ENCODE results near the gene PER2. TPM values are rescaled to one million over a fixed set of nuclear protein-coding genes. Genes with fewer than 3 reads are reported as not detected.

PER2 gene
- polyA plus RNA-seq, 2 of the 4 experiments (the other 2 are of a cell fraction), result 3.4 to 8.5 TPM

DNA sequence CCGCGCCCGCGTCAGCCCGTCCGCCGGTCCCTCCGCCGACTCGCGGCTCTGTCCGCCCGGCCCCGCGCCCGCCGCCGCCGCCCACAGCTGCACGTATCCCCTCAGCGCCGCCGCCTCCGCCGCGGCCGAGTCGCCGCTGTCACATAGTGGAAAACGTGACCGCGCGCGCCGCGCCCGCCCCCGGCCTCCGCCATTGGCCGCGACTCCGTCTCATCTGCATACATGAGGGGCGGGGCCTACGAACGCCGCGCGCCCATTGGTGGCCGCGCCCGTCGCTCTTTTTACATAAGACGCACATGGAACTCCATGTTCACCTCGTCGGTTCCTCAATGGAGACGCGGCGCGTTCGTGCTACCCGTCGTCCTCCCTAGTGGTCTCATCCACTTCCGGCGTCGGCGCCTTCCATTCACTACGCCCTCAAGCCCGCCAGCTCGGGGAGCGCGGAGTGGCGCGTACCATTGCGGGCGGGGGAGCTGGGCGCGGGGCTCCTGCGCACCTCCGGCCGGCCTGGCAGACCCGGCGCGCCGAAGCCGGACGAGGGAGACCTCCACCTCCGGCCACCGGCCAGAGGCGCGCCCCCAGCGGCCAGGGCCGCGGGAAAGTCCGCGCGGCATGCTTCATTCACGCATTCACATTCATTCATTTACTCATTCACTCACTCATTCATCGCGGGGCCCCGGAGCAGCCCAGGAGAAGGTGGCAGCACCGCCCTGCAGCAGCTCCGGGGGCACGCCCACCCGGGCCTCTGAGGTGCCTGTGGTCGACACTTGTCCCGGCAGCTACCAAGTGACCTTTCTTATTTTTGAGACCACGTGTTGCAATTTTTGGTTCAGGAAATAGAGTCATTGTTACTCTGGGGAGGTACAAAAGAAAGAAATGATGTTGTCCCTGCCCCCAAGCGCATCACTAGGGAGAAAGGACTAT is 502 bp upstream of the PER2 start:
- ATAC-seq (peak; percentile 58 to 62), FAIRE-seq (no peak), DNase-seq (ENCODE audit: low read depth in 1 of 2, low spot score in 1 of 2) (peak; percentile 76 to 99)
- Histone ChIP-seq H3K9me3 (no peaks in the 10 kb centered on the region), H3K4me3 (peak overlapping the region; percentile 67), H3K4me2 (peak overlapping the region; percentile 92), H3K4me1 (peaks cover 69% of the 10 kb centered on the region), H3K27ac (peak overlapping the region; percentile 90 to 95)
- CTCF ChIA-PET, result interaction anchor here (0.7 to 22.7 kb wide), 11 partner anchors 9 to 94 kb away, joined by 3 to 351 read pairs (median 4); no protein-coding TSS in a partner anchor
- POLR2A ChIA-PET, result interaction anchor here (0.5 to 1.5 kb wide), 3 partner anchors 14 to 162 kb away, joined by 3 to 4 read pairs (median 3); no protein-coding TSS in a partner anchor
- 2% methylated on average over 77 of the region's 108 CpGs for WGBS (ENCODE audit: missing lambda C conversion rate)
- TF ChIP-seq FOXS1 (CRISPR knock-in tag; IDR thresholded peaks at IDR 0.05) (no peak), CHD2 (IDR thresholded peaks at IDR 0.05; ENCODE audit: low read length, partially characterized antibody) (no peak), POLR2A (IDR thresholded peaks at IDR 0.05; ENCODE audit: low read length) (peak; percentile 58; the same call in 1 of the 2 replicates), RNF2 (IDR thresholded peaks at IDR 0.05; ENCODE audit: borderline replicate concordance, low read depth) (no peak), RARB (CRISPR knock-in tag; IDR thresholded peaks at IDR 0.05) (no peak), RCOR1 (IDR thresholded peaks at IDR 0.05; ENCODE audit: low read depth, low read length) (no peak), NPAS2 (CRISPR knock-in tag; IDR thresholded peaks at IDR 0.05; ENCODE audit: borderline replicate concordance) (peak; percentile 99), MYC (IDR thresholded peaks at IDR 0.05; ENCODE audit: borderline replicate concordance, low read length) (peak; percentile 89), CBX8 (IDR thresholded peaks at IDR 0.05) (no peak), NR3C1 (IDR thresholded peaks at IDR 0.05) (no peak), PHF8 (IDR thresholded peaks at IDR 0.05; ENCODE audit: borderline replicate concordance, low read depth) (peak; percentile 76; the same call in 1 of the 2 replicates), TP53 (CRISPR knock-in tag; IDR thresholded peaks at IDR 0.05) (no peak), ESRRA (IDR thresholded peaks at IDR 0.05; ENCODE audit: borderline replicate concordance, low read length) (no peak), GATA3 (IDR thresholded peaks at IDR 0.05; ENCODE audit: borderline replicate concordance) (peak; percentile 79), TFCP2L1 (CRISPR knock-in tag; IDR thresholded peaks at IDR 0.05) (no peak), SMC3 (IDR thresholded peaks at IDR 0.05) (no peak), JUNB (IDR thresholded peaks at IDR 0.05) (no peak), CBX2 (IDR thresholded peaks at IDR 0.05; ENCODE audit: borderline replicate concordance, low read depth) (no peak), BHLHE40 (IDR thresholded peaks at IDR 0.05; ENCODE audit: low read depth, low read length) (peak; percentile 82), EHF (CRISPR knock-in tag; IDR thresholded peaks at IDR 0.05) (no peak; the same call in 1 of the 2 replicates), PBX3 (IDR thresholded peaks at IDR 0.05) (peak; percentile 96), HES2 (IDR thresholded peaks at IDR 0.05) (no peak), HEYL (CRISPR knock-in tag; IDR thresholded peaks at IDR 0.05) (no peak), HOXB5 (CRISPR knock-in tag; IDR thresholded peaks at IDR 0.05) (0 out of 2 replicates have a peak, but pooled peaks have one; percentile 11), ZFP36 (IDR thresholded peaks at IDR 0.05; ENCODE audit: borderline replicate concordance, partially characterized antibody) (no peak)
- TF ChIP-seq, protein P1, sequence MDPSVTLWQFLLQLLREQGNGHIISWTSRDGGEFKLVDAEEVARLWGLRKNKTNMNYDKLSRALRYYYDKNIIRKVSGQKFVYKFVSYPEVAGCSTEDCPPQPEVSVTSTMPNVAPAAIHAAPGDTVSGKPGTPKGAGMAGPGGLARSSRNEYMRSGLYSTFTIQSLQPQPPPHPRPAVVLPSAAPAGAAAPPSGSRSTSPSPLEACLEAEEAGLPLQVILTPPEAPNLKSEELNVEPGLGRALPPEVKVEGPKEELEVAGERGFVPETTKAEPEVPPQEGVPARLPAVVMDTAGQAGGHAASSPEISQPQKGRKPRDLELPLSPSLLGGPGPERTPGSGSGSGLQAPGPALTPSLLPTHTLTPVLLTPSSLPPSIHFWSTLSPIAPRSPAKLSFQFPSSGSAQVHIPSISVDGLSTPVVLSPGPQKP (IDR thresholded peaks at IDR 0.05; ENCODE audit: low read depth, low read length), result no peak
- TF ChIP-seq, protein P2, sequence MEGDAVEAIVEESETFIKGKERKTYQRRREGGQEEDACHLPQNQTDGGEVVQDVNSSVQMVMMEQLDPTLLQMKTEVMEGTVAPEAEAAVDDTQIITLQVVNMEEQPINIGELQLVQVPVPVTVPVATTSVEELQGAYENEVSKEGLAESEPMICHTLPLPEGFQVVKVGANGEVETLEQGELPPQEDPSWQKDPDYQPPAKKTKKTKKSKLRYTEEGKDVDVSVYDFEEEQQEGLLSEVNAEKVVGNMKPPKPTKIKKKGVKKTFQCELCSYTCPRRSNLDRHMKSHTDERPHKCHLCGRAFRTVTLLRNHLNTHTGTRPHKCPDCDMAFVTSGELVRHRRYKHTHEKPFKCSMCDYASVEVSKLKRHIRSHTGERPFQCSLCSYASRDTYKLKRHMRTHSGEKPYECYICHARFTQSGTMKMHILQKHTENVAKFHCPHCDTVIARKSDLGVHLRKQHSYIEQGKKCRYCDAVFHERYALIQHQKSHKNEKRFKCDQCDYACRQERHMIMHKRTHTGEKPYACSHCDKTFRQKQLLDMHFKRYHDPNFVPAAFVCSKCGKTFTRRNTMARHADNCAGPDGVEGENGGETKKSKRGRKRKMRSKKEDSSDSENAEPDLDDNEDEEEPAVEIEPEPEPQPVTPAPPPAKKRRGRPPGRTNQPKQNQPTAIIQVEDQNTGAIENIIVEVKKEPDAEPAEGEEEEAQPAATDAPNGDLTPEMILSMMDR (IDR thresholded peaks at IDR 0.05), result peak; percentile 37; the same call in 2 of the 3 replicates
- TF ChIP-seq, protein P3, sequence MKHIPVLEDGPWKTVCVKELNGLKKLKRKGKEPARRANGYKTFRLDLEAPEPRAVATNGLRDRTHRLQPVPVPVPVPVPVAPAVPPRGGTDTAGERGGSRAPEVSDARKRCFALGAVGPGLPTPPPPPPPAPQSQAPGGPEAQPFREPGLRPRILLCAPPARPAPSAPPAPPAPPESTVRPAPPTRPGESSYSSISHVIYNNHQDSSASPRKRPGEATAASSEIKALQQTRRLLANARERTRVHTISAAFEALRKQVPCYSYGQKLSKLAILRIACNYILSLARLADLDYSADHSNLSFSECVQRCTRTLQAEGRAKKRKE (CRISPR knock-in tag; IDR thresholded peaks at IDR 0.05; ENCODE audit: low read depth), result peak; percentile 48; the same call in 1 of the 2 replicates
- TF ChIP-seq, protein P4, sequence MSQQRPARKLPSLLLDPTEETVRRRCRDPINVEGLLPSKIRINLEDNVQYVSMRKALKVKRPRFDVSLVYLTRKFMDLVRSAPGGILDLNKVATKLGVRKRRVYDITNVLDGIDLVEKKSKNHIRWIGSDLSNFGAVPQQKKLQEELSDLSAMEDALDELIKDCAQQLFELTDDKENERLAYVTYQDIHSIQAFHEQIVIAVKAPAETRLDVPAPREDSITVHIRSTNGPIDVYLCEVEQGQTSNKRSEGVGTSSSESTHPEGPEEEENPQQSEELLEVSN (IDR thresholded peaks at IDR 0.05; ENCODE audit: borderline replicate concordance, low read depth), result peak; percentile 38
- TF ChIP-seq, protein P5, sequence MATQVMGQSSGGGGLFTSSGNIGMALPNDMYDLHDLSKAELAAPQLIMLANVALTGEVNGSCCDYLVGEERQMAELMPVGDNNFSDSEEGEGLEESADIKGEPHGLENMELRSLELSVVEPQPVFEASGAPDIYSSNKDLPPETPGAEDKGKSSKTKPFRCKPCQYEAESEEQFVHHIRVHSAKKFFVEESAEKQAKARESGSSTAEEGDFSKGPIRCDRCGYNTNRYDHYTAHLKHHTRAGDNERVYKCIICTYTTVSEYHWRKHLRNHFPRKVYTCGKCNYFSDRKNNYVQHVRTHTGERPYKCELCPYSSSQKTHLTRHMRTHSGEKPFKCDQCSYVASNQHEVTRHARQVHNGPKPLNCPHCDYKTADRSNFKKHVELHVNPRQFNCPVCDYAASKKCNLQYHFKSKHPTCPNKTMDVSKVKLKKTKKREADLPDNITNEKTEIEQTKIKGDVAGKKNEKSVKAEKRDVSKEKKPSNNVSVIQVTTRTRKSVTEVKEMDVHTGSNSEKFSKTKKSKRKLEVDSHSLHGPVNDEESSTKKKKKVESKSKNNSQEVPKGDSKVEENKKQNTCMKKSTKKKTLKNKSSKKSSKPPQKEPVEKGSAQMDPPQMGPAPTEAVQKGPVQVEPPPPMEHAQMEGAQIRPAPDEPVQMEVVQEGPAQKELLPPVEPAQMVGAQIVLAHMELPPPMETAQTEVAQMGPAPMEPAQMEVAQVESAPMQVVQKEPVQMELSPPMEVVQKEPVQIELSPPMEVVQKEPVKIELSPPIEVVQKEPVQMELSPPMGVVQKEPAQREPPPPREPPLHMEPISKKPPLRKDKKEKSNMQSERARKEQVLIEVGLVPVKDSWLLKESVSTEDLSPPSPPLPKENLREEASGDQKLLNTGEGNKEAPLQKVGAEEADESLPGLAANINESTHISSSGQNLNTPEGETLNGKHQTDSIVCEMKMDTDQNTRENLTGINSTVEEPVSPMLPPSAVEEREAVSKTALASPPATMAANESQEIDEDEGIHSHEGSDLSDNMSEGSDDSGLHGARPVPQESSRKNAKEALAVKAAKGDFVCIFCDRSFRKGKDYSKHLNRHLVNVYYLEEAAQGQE (IDR thresholded peaks at IDR 0.05), result peak; percentile 30; the same call in 1 of the 2 replicates

Data from A549 (cell line).